Urothelium cell line (cell line): ENCODE data around the gene GNAZ.

Experiments
- DNase-seq: peaks from one replicate; pipeline ENCODE4 v3.0.0; 2011; ENCODE audit warnings: low spot score, mixed read lengths
- FAIRE-seq: peaks from 2 replicates; lab custom pipeline; 2011; peaks lifted over from hg19 to GRCh38; lab: Jason Lieb, UNC

GNAZ gene

GRCh38 chr22:23166841-23167616, 96.7 kb downstream of the GNAZ start:
- no peak for DNase-seq
- FAIRE-seq: no peak

- FAIRE-seq (no peak), DNase-seq (no peak)
Observed at GRCh38 chr22:23168391-23169042, 98.2 kb downstream of the GNAZ start.

- DNase-seq (no peak), FAIRE-seq (no peak)
Observed at GRCh38 chr22:23169043-23169406, 98.7 kb downstream of the GNAZ start.
